ENCODE data around the gene DDX6. TPM values are rescaled to one million over a fixed set of nuclear protein-coding genes. Genes with fewer than 3 reads are reported as not detected.
"Not testable (repeated sequence)": the region's sequence is repeated elsewhere in the genome, so short reads cannot be mapped to it uniquely, and the experiment has no call there.

DDX6 gene
- total and polyA plus RNA-seq, 2 experiments from 2014 or later: 68.3 to 205 TPM

GRCh38 chr11:118727001-118727720 is 63.8 kb downstream of the DDX6 start:
- Mint-ChIP-seq H3K4me1 (peaks cover 62% of the 10 kb centered on the region), H3K9me3 (peaks cover 36% of the 10 kb centered on the region), H3K36me3 (ENCODE audit: low read depth) (peaks cover 58% of the 10 kb centered on the region)
- peak overlapping the region; percentile 67 for H3K4me2 ChIP-seq
- not testable (repeated sequence) for H3K4me3 Mint-ChIP-seq; H3F3A ChIP-seq (replicated peaks; ENCODE audit: low read depth); H3K27ac Mint-ChIP-seq; H3K27me3 Mint-ChIP-seq (ENCODE audit: insufficient read depth, low read depth, poor library complexity); ATAC-seq; DNase-seq (ENCODE audit: low spot score); H3K27me3 ChIP-seq (ENCODE audit: insufficient read depth); H4K20me1 ChIP-seq (replicated peaks; ENCODE audit: insufficient read depth); H3K4me3 ChIP-seq; H2AFZ ChIP-seq; H3K9me2 ChIP-seq (ENCODE audit: insufficient read depth)
- H3K27ac ChIP-seq (ENCODE audit: low read depth): peak overlapping the region; percentile 96
- H3K79me2 ChIP-seq (replicated peaks; ENCODE audit: insufficient read depth): peaks cover 88% of the 10 kb centered on the region
- H3K36me3 ChIP-seq (ENCODE audit: insufficient read depth): peaks cover 20% of the 10 kb centered on the region
- peaks cover 69% of the 10 kb centered on the region for H3K4me1 ChIP-seq (ENCODE audit: insufficient read depth)

GRCh38 chr11:118721478-118722015 is 69.4 kb downstream of the DDX6 start:
- H3K4me2 ChIP-seq: peak overlapping the region; percentile 67; the same call in 1 of the 2 replicates
- H3K4me1 Mint-ChIP-seq: peaks cover 82% of the 10 kb centered on the region
- H3K4me3 ChIP-seq; DNase-seq (ENCODE audit: low spot score); H3K9me2 ChIP-seq (ENCODE audit: insufficient read depth); H3F3A ChIP-seq (replicated peaks; ENCODE audit: low read depth); ATAC-seq; H3K36me3 ChIP-seq (ENCODE audit: insufficient read depth); H2AFZ ChIP-seq; H3K27me3 ChIP-seq (ENCODE audit: insufficient read depth); H3K9me3 Mint-ChIP-seq; H4K20me1 ChIP-seq (replicated peaks; ENCODE audit: insufficient read depth): not testable (repeated sequence)
- H3K36me3 Mint-ChIP-seq (ENCODE audit: low read depth): peaks cover 38% of the 10 kb centered on the region
- H3K79me2 ChIP-seq (replicated peaks; ENCODE audit: insufficient read depth): peaks cover 75% of the 10 kb centered on the region
- peaks cover 10% of the 10 kb centered on the region for H3K27me3 Mint-ChIP-seq (ENCODE audit: insufficient read depth, low read depth, poor library complexity)
- H3K27ac ChIP-seq (ENCODE audit: low read depth): peak overlapping the region; percentile 87; the same call in 1 of the 2 replicates
- peaks cover 76% of the 10 kb centered on the region for H3K4me1 ChIP-seq (ENCODE audit: insufficient read depth)
- peak overlapping the region; percentile 58 for H3K4me3 Mint-ChIP-seq
- H3K27ac Mint-ChIP-seq: peak overlapping the region; percentile 73; the same call in 1 of the 2 replicates

DNA sequence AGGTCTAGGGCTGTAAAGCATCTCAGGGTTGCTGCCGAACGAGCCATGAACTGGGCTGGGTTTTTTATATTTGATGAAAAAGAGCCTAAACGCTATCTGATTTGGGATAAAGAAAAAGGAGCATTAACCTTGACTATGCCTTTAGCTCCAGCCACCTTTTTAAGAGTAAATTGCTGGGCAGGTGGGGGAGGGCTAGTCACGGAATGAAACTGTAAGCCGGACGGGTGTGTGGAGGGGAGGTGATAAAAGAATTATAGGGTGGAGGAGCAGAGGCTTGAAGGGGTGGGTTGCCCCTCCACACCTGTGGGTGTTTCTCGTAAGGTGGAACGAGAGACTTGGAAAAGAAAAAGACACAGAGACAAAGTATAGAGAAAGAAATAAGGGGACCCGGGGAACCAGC is 70.2 kb downstream of the DDX6 start:
- not testable (repeated sequence) for H3K9me3 Mint-ChIP-seq; H3K9me2 ChIP-seq (ENCODE audit: insufficient read depth); H3K36me3 ChIP-seq (ENCODE audit: insufficient read depth); H4K20me1 ChIP-seq (replicated peaks; ENCODE audit: insufficient read depth); H3F3A ChIP-seq (replicated peaks; ENCODE audit: low read depth); H3K27me3 ChIP-seq (ENCODE audit: insufficient read depth); DNase-seq (ENCODE audit: low spot score); H2AFZ ChIP-seq
- Histone ChIP-seq H3K27ac (ENCODE audit: low read depth) (peak overlapping the region; percentile 98), H3K4me3 (peak overlapping the region; percentile 62), H3K4me2 (peak overlapping the region; percentile 84), H3K79me2 (replicated peaks; ENCODE audit: insufficient read depth) (peaks cover 69% of the 10 kb centered on the region), H3K4me1 (ENCODE audit: insufficient read depth) (peaks cover 69% of the 10 kb centered on the region)
- Mint-ChIP-seq H3K36me3 (ENCODE audit: low read depth) (peaks cover 38% of the 10 kb centered on the region), H3K27me3 (ENCODE audit: insufficient read depth, low read depth, poor library complexity) (peaks cover 13% of the 10 kb centered on the region), H3K27ac (peak overlapping the region; percentile 100), H3K4me1 (peaks cover 80% of the 10 kb centered on the region), H3K4me3 (peak overlapping the region; percentile 93)
- ATAC-seq: peak; percentile 11; the same call in 2 of the 3 replicates

GRCh38 chr11:118720078-118720477 is 70.9 kb downstream of the DDX6 start:
- Histone ChIP-seq H3F3A (replicated peaks; ENCODE audit: low read depth) (peaks cover 11% of the 10 kb centered on the region), H3K4me3 (peak overlapping the region; percentile 62), H3K4me2 (peak overlapping the region; percentile 84), H3K4me1 (ENCODE audit: insufficient read depth) (peaks cover 68% of the 10 kb centered on the region), H3K79me2 (replicated peaks; ENCODE audit: insufficient read depth) (peaks cover 63% of the 10 kb centered on the region), H3K27ac (ENCODE audit: low read depth) (peak overlapping the region; percentile 98)
- peak overlapping the region; percentile 100 for H3K27ac Mint-ChIP-seq
- not testable (repeated sequence) for H3K36me3 ChIP-seq (ENCODE audit: insufficient read depth); DNase-seq (ENCODE audit: low spot score); ATAC-seq; H4K20me1 ChIP-seq (replicated peaks; ENCODE audit: insufficient read depth); H2AFZ ChIP-seq; H3K9me3 Mint-ChIP-seq; H3K27me3 ChIP-seq (ENCODE audit: insufficient read depth); H3K9me2 ChIP-seq (ENCODE audit: insufficient read depth)
- peak overlapping the region; percentile 93 for H3K4me3 Mint-ChIP-seq
- peaks cover 81% of the 10 kb centered on the region for H3K4me1 Mint-ChIP-seq
- H3K36me3 Mint-ChIP-seq (ENCODE audit: low read depth): peaks cover 41% of the 10 kb centered on the region
- peaks cover 17% of the 10 kb centered on the region for H3K27me3 Mint-ChIP-seq (ENCODE audit: insufficient read depth, low read depth, poor library complexity)

DNA sequence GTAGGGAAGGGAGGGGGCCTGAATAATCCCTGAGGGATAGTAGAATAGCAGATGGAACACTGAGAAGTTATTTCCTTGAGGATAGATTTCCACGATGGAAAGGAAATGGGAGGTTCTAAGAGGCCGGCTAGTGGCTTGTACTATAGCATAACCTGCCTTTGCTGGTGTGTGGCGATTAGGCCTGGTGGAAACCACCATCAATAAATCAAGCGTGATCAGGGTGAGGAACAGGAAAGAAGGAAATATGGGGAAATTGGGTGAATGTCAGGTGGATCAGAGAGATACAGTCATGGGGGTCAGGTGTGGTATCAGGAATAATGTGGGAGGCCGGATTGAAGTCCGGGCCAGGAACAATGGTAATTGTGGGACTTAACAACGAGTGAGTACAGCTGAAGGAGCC is 72.4 kb downstream of the DDX6 start:
- peak overlapping the region; percentile 98 for H3K27ac ChIP-seq (ENCODE audit: low read depth)
- not testable (repeated sequence) for H3K27me3 ChIP-seq (ENCODE audit: insufficient read depth); H3K9me2 ChIP-seq (ENCODE audit: insufficient read depth); DNase-seq (ENCODE audit: low spot score); ATAC-seq; H2AFZ ChIP-seq; H3K9me3 Mint-ChIP-seq; H3K36me3 ChIP-seq (ENCODE audit: insufficient read depth); H4K20me1 ChIP-seq (replicated peaks; ENCODE audit: insufficient read depth)
- peak overlapping the region; percentile 84 for H3K4me2 ChIP-seq
- Mint-ChIP-seq H3K36me3 (ENCODE audit: low read depth) (peaks cover 50% of the 10 kb centered on the region), H3K4me3 (peak overlapping the region; percentile 93), H3K27me3 (ENCODE audit: insufficient read depth, low read depth, poor library complexity) (peaks cover 20% of the 10 kb centered on the region), H3K27ac (peak overlapping the region; percentile 100), H3K4me1 (peaks cover 74% of the 10 kb centered on the region)
- peaks cover 50% of the 10 kb centered on the region for H3K79me2 ChIP-seq (replicated peaks; ENCODE audit: insufficient read depth)
- H3K4me1 ChIP-seq (ENCODE audit: insufficient read depth): peaks cover 66% of the 10 kb centered on the region
- H3F3A ChIP-seq (replicated peaks; ENCODE audit: low read depth): peaks cover 18% of the 10 kb centered on the region
- peak overlapping the region; percentile 62 for H3K4me3 ChIP-seq

GRCh38 chr11:118717733-118718132 is 73.2 kb downstream of the DDX6 start:
- peak overlapping the region; percentile 84 for H3K4me2 ChIP-seq
- not testable (repeated sequence) for H3K27me3 ChIP-seq (ENCODE audit: insufficient read depth); H3K36me3 ChIP-seq (ENCODE audit: insufficient read depth); H3K9me3 Mint-ChIP-seq; DNase-seq (ENCODE audit: low spot score); H3K9me2 ChIP-seq (ENCODE audit: insufficient read depth); H2AFZ ChIP-seq; H4K20me1 ChIP-seq (replicated peaks; ENCODE audit: insufficient read depth); ATAC-seq
- peak overlapping the region; percentile 98 for H3K27ac ChIP-seq (ENCODE audit: low read depth)
- H3K79me2 ChIP-seq (replicated peaks; ENCODE audit: insufficient read depth): peaks cover 42% of the 10 kb centered on the region
- H3K4me1 ChIP-seq (ENCODE audit: insufficient read depth): peaks cover 58% of the 10 kb centered on the region
- Mint-ChIP-seq H3K4me3 (peak overlapping the region; percentile 93), H3K36me3 (ENCODE audit: low read depth) (peaks cover 53% of the 10 kb centered on the region), H3K27me3 (ENCODE audit: insufficient read depth, low read depth, poor library complexity) (peaks cover 20% of the 10 kb centered on the region), H3K4me1 (peaks cover 68% of the 10 kb centered on the region), H3K27ac (peak overlapping the region; percentile 100)
- peak overlapping the region; percentile 62 for H3K4me3 ChIP-seq
- peaks cover 18% of the 10 kb centered on the region for H3F3A ChIP-seq (replicated peaks; ENCODE audit: low read depth)
